ENCODE results near the gene GLDC. TPM values are rescaled to one million over a fixed set of nuclear protein-coding genes. Genes with fewer than 3 reads are reported as not detected.

The GLDC gene
- total RNA-seq, 1 donor from 2014 or later, result 0.25 TPM

GRCh38 chr9:6641056-6641455 lies 4.5 kb downstream of the GLDC start:
- DNase-seq (ENCODE audit: low spot score), result no peak
- TF ChIP-seq CTCF (IDR thresholded peaks at IDR 0.05), result no peak
- peaks cover 49% of the 10 kb centered on the region for H3K27me3 Mint-ChIP-seq (ENCODE audit: low read depth)
- H3K4me3 Mint-ChIP-seq (ENCODE audit: unreplicated experiment), result no peak overlapping the region
- peaks cover 3% of the 10 kb centered on the region for H3K36me3 Mint-ChIP-seq (ENCODE audit: low read depth)
- H3K9me3 Mint-ChIP-seq (ENCODE audit: low read depth), result no peaks in the 10 kb centered on the region
- no peak overlapping the region for H3K27ac Mint-ChIP-seq (ENCODE audit: unreplicated experiment)
- H3K4me1 Mint-ChIP-seq (ENCODE audit: low read depth), result peaks cover 12% of the 10 kb centered on the region

- TF ChIP-seq CTCF (IDR thresholded peaks at IDR 0.05), result no peak
- Mint-ChIP-seq H3K27me3 (ENCODE audit: low read depth) (peaks cover 46% of the 10 kb centered on the region), H3K36me3 (ENCODE audit: low read depth) (peaks cover 3% of the 10 kb centered on the region), H3K27ac (ENCODE audit: unreplicated experiment) (no peak overlapping the region), H3K9me3 (ENCODE audit: low read depth) (no peaks in the 10 kb centered on the region), H3K4me3 (ENCODE audit: unreplicated experiment) (no peak overlapping the region), H3K4me1 (ENCODE audit: low read depth) (peaks cover 8% of the 10 kb centered on the region)
- DNase-seq (ENCODE audit: low spot score), result no peak
Observed at GRCh38 chr9:6640268-6641051, 5.1 kb downstream of the GLDC start.

GRCh38 chr9:6639622-6640021 lies 5.9 kb downstream of the GLDC start:
- H3K27me3 Mint-ChIP-seq (ENCODE audit: low read depth), result peaks cover 48% of the 10 kb centered on the region
- H3K27ac Mint-ChIP-seq (ENCODE audit: unreplicated experiment), result no peak overlapping the region
- no peak overlapping the region for H3K4me3 Mint-ChIP-seq (ENCODE audit: unreplicated experiment)
- H3K4me1 Mint-ChIP-seq (ENCODE audit: low read depth), result peaks cover 5% of the 10 kb centered on the region
- H3K9me3 Mint-ChIP-seq (ENCODE audit: low read depth), result no peaks in the 10 kb centered on the region
- no peak for DNase-seq (ENCODE audit: low spot score)
- H3K36me3 Mint-ChIP-seq (ENCODE audit: low read depth), result peaks cover 3% of the 10 kb centered on the region
- no peak for TF ChIP-seq CTCF (IDR thresholded peaks at IDR 0.05)

GRCh38 chr9:6634444-6634843 lies 11.1 kb downstream of the GLDC start:
- H3K27me3 Mint-ChIP-seq (ENCODE audit: low read depth), result peaks cover 23% of the 10 kb centered on the region
- no peaks in the 10 kb centered on the region for H3K4me1 Mint-ChIP-seq (ENCODE audit: low read depth)
- H3K4me3 Mint-ChIP-seq (ENCODE audit: unreplicated experiment), result no peak overlapping the region
- no peak for DNase-seq (ENCODE audit: low spot score)
- no peaks in the 10 kb centered on the region for H3K9me3 Mint-ChIP-seq (ENCODE audit: low read depth)
- no peak overlapping the region for H3K27ac Mint-ChIP-seq (ENCODE audit: unreplicated experiment)
- no peak for TF ChIP-seq CTCF (IDR thresholded peaks at IDR 0.05)
- no peaks in the 10 kb centered on the region for H3K36me3 Mint-ChIP-seq (ENCODE audit: low read depth)

GRCh38 chr9:6633378-6633777 lies 12.2 kb downstream of the GLDC start:
- no peaks in the 10 kb centered on the region for H3K9me3 Mint-ChIP-seq (ENCODE audit: low read depth)
- H3K4me3 Mint-ChIP-seq (ENCODE audit: unreplicated experiment), result no peak overlapping the region
- no peak overlapping the region for H3K27ac Mint-ChIP-seq (ENCODE audit: unreplicated experiment)
- DNase-seq (ENCODE audit: low spot score), result no peak
- H3K4me1 Mint-ChIP-seq (ENCODE audit: low read depth), result no peaks in the 10 kb centered on the region
- no peaks in the 10 kb centered on the region for H3K36me3 Mint-ChIP-seq (ENCODE audit: low read depth)
- peaks cover 26% of the 10 kb centered on the region for H3K27me3 Mint-ChIP-seq (ENCODE audit: low read depth)
- no peak for TF ChIP-seq CTCF (IDR thresholded peaks at IDR 0.05)

All from chondrocyte (in vitro differentiated cells).